ENCODE measurements around the gene SGTA. TPM values are rescaled to one million over a fixed set of nuclear protein-coding genes. Genes with fewer than 3 reads are reported as not detected.

The SGTA gene
- total RNA-seq, 4 donors from 2014 or later, result 37.0 to 66.6 (median 47.5) TPM

DNA sequence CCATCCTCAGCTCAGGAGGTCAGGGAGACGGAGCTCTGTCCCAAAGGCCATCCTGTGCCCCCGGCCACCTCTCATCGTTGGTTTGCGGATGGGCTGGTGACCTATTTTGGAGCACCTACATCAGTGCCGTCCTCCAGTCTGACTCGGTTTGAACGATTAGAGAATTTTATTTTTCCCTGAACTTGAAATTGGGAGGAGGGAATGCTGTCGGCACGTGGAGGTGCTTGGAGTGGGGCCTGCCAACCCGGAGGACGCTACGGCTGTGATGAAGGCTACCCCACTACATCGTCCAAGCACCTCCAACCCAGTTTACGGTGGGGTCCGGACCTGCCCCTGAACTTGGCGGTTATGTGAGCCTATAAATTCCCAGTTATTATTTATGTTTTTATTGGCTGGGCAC is 33.6 kb upstream of the SGTA start:
- TF ChIP-seq, protein P1, sequence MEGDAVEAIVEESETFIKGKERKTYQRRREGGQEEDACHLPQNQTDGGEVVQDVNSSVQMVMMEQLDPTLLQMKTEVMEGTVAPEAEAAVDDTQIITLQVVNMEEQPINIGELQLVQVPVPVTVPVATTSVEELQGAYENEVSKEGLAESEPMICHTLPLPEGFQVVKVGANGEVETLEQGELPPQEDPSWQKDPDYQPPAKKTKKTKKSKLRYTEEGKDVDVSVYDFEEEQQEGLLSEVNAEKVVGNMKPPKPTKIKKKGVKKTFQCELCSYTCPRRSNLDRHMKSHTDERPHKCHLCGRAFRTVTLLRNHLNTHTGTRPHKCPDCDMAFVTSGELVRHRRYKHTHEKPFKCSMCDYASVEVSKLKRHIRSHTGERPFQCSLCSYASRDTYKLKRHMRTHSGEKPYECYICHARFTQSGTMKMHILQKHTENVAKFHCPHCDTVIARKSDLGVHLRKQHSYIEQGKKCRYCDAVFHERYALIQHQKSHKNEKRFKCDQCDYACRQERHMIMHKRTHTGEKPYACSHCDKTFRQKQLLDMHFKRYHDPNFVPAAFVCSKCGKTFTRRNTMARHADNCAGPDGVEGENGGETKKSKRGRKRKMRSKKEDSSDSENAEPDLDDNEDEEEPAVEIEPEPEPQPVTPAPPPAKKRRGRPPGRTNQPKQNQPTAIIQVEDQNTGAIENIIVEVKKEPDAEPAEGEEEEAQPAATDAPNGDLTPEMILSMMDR (IDR thresholded peaks at IDR 0.05), result no peak
- TF ChIP-seq POLR2A (IDR thresholded peaks at IDR 0.05) (no peak), EP300 (IDR thresholded peaks at IDR 0.05; ENCODE audit: low read depth) (no peak), POLR2AphosphoS5 (IDR thresholded peaks at IDR 0.05) (no peak)
- Histone ChIP-seq H3K27ac (no peak overlapping the region), H3K4me3 (no peak overlapping the region), H3K9me3 (no peaks in the 10 kb centered on the region), H3K4me1 (peaks cover 0 to 21% (median 17%) of the 10 kb centered on the region in 4 donors), H3K36me3 (no peaks in the 10 kb centered on the region), H3K27me3 (no peaks in the 10 kb centered on the region)
- intact Hi-C loops (cut with DNase I; ENCODE audit: low total_unique reads), result no loop called here
- DNase-seq, result no peak
- in situ Hi-C loops (cut with MboI; ENCODE audit: low pct_ligation_motif_present in 1 of 4, low pct_unique_long_range_greater_than_20kb in 1 of 4, low sequenced_read_pairs in 3 of 4), result no loop called here
- 91 to 93% methylated on average over 16 of the region's 16 CpGs for WGBS, 2 donors (ENCODE audit: low coverage in 1 of 2)

DNA sequence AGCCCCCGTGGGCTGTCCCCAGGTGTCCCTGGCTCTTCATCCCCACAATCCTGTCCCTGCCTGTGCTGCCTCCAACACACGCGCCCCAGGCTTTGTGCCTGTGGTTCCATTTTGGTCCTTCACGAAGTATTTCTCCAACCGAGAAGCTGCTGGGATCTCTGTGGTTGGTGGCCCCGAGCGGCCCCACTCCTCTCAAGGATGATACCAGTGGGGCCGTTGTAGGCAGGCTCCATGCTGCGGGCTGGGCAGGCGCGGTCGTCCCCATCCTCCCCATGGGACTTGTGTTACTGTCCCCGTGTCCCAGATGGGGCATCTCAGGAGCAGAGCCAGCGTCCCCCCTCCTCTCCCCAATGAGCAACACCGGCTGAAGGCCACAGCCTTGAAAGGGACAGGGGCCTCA is 32.9 kb upstream of the SGTA start:
- DNase-seq, result no peak
- no peak overlapping the region for H3K4me3 ChIP-seq
- H3K27ac ChIP-seq, result no peak overlapping the region
- intact Hi-C loops (cut with DNase I; ENCODE audit: low total_unique reads) (no loop called here), in situ Hi-C loops (cut with MboI; ENCODE audit: low pct_ligation_motif_present in 1 of 4, low pct_unique_long_range_greater_than_20kb in 1 of 4, low sequenced_read_pairs in 3 of 4) (no loop called here)
- WGBS, 2 donors (ENCODE audit: low coverage in 1 of 2), result 89% methylated on average over 9 of the region's 15 CpGs; no CpG with 5 or more reads in 1 of the 2 donors
- no peaks in the 10 kb centered on the region for H3K9me3 ChIP-seq
- H3K36me3 ChIP-seq, result no peaks in the 10 kb centered on the region
- peaks cover 0 to 22% (median 19%) of the 10 kb centered on the region in 4 donors for H3K4me1 ChIP-seq
- H3K27me3 ChIP-seq, result no peaks in the 10 kb centered on the region
- TF ChIP-seq EP300 (IDR thresholded peaks at IDR 0.05; ENCODE audit: low read depth) (no peak), POLR2A (IDR thresholded peaks at IDR 0.05) (no peak), POLR2AphosphoS5 (IDR thresholded peaks at IDR 0.05) (no peak)
- TF ChIP-seq, protein P1 (IDR thresholded peaks at IDR 0.05), result no peak

DNA sequence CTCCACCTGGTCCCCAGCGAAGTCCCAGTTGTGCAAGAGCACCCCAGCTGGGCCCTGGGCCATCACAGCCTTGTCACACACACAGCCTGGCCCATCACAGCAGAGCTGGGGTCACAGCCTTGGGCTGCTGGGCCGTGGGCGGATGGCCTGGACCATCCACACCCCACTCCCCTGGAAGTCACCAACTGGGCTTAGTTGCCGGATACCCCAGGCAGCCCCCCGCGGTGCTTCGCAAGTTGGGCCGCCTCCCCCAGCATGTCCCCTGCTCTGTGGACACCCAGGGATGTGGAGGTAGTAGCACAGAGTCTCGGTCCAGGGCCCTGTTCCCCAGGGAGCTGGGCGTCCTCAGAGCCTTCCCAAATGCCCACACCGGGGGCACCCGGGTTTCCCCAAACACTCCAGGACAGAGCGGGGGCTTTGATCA is 32.1 kb upstream of the SGTA start:
- no peak overlapping the region for H3K4me3 ChIP-seq
- no peaks in the 10 kb centered on the region for H3K27me3 ChIP-seq
- in situ Hi-C loops (cut with MboI; ENCODE audit: low pct_ligation_motif_present in 1 of 4, low pct_unique_long_range_greater_than_20kb in 1 of 4, low sequenced_read_pairs in 3 of 4), result no loop called here
- H3K27ac ChIP-seq, result no peak overlapping the region
- intact Hi-C loops (cut with DNase I; ENCODE audit: low total_unique reads), result no loop called here
- H3K9me3 ChIP-seq, result no peaks in the 10 kb centered on the region
- TF ChIP-seq EP300 (IDR thresholded peaks at IDR 0.05; ENCODE audit: low read depth) (no peak), POLR2A (IDR thresholded peaks at IDR 0.05) (no peak), POLR2AphosphoS5 (IDR thresholded peaks at IDR 0.05) (no peak)
- TF ChIP-seq, protein P1 (IDR thresholded peaks at IDR 0.05), result no peak
- no peaks in the 10 kb centered on the region for H3K36me3 ChIP-seq
- no peak for DNase-seq
- 93% methylated on average over 11 of the region's 13 CpGs; no CpG with 5 or more reads in 1 of the 2 donors for WGBS, 2 donors (ENCODE audit: low coverage in 1 of 2)
- peaks cover 0 to 20% (median 17%) of the 10 kb centered on the region in 4 donors for H3K4me1 ChIP-seq

DNA sequence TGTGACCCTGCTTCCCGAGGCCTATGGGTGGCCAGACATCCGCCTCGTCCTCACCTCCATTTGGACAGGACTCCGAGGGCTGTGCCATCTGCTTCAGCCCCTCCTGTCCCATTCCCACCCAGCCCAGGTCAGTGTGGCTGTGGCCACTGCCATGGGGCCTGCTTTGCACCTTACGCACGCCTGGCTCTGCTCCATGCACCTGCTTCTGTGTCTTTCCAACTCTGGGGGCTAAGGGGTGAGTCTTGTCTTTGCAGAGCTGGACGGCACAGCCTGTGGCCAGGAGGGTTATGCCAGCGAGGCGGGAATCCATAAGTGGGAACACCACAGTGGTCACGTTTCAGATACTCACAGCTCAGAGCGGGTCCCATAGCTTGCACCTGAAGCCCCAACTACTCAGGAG is 31.4 kb upstream of the SGTA start:
- in situ Hi-C loops (cut with MboI; ENCODE audit: low pct_ligation_motif_present in 1 of 4, low pct_unique_long_range_greater_than_20kb in 1 of 4, low sequenced_read_pairs in 3 of 4), result no loop called here
- H3K36me3 ChIP-seq, result peaks cover 0 to 4% (median under 1%) of the 10 kb centered on the region in 4 donors
- TF ChIP-seq, protein P1 (IDR thresholded peaks at IDR 0.05), result no peak
- no peak for TF ChIP-seq EP300 (IDR thresholded peaks at IDR 0.05; ENCODE audit: low read depth)
- no peak for TF ChIP-seq POLR2A (IDR thresholded peaks at IDR 0.05)
- no peak for TF ChIP-seq POLR2AphosphoS5 (IDR thresholded peaks at IDR 0.05)

More for the DNA sequence above, 31.4 kb upstream of the SGTA start:
- no peak for DNase-seq
- Histone ChIP-seq H3K4me3 (no peak overlapping the region), H3K4me1 (peaks cover 0 to 19% (median 16%) of the 10 kb centered on the region in 4 donors), H3K27me3 (no peaks in the 10 kb centered on the region), H3K27ac (no peak overlapping the region), H3K9me3 (no peaks in the 10 kb centered on the region)
- WGBS, 2 donors (ENCODE audit: low coverage in 1 of 2), result 91% methylated on average over 9 of the region's 11 CpGs; no CpG with 5 or more reads in 1 of the 2 donors
- intact Hi-C loops (cut with DNase I; ENCODE audit: low total_unique reads), result no loop called here

Data from transverse colon (tissue), 4 donors.